ENCODE measurements around the gene FYTTD1.

FYTTD1 gene

GRCh38 chr3:197830967-197831313, 81.3 kb downstream of the FYTTD1 start:
- no peak overlapping the region for H3K27ac ChIP-seq (ENCODE audit: low read length, poor library complexity, severe bottlenecking)
- no peak overlapping the region for H4K91ac ChIP-seq (ENCODE audit: low read length)
- no peak overlapping the region for H2BK15ac ChIP-seq (ENCODE audit: low read depth, poor library complexity, severe bottlenecking)
- DNase-seq: no peak
- no peak overlapping the region for H2BK5ac ChIP-seq (ENCODE audit: low read depth, low read length, poor library complexity, severe bottlenecking)
- no peak overlapping the region for H3K23ac ChIP-seq (ENCODE audit: low read length in 2 of 2)
- no peaks in the 10 kb centered on the region for H3K4me1 ChIP-seq (ENCODE audit: control insufficient read depth, insufficient read depth, low read depth, low read length)
- H3K27me3 ChIP-seq (ENCODE audit: control insufficient read depth in 1 of 2, insufficient read depth in 1 of 2, low read length in 2 of 2): no peaks in the 10 kb centered on the region
- H2BK12ac ChIP-seq (ENCODE audit: low read length in 2 of 2): no peak overlapping the region
- no peak overlapping the region for H2BK120ac ChIP-seq (ENCODE audit: low read depth, low read length)
- no peaks in the 10 kb centered on the region for H3K9me3 ChIP-seq (ENCODE audit: control insufficient read depth, low read length)
- no peak overlapping the region for H3K4ac ChIP-seq (ENCODE audit: low read depth in 1 of 2, low read length in 2 of 2)
- 99% methylated on average over 6 of the region's 8 CpGs for WGBS
- H3K4me2 ChIP-seq (ENCODE audit: low read length, poor library complexity, severe bottlenecking): no peak overlapping the region
- no peak overlapping the region for H2AFZ ChIP-seq (ENCODE audit: low read depth, low read length)
- H3K18ac ChIP-seq (ENCODE audit: low read depth in 1 of 2, low read length in 2 of 2): no peak overlapping the region
- H3K79me1 ChIP-seq (replicated peaks; ENCODE audit: low read length, poor library complexity, severe bottlenecking): peaks cover 13% of the 10 kb centered on the region
- H4K8ac ChIP-seq (ENCODE audit: low read length): no peak overlapping the region
- no peak overlapping the region for H3K14ac ChIP-seq (ENCODE audit: low read length in 2 of 2)
- H3K9ac ChIP-seq (ENCODE audit: low read length): no peak overlapping the region
- H3K36me3 ChIP-seq (ENCODE audit: control insufficient read depth in 1 of 2, insufficient read depth in 2 of 2, low read depth in 1 of 2, low read length in 2 of 2): peaks cover 23 to 92% of the 10 kb centered on the region in 2 experiments
- no peak overlapping the region for H2AK5ac ChIP-seq (ENCODE audit: low read length, severe bottlenecking)
- no peak overlapping the region for H3K4me3 ChIP-seq (ENCODE audit: insufficient read depth in 1 of 2, low read depth in 1 of 2, low read length in 2 of 2)

GRCh38 chr3:197833930-197834715, 84.4 kb downstream of the FYTTD1 start:
- WGBS: 98% methylated on average over 4 of the region's 8 CpGs
- no peak overlapping the region for H2BK5ac ChIP-seq (ENCODE audit: low read depth, low read length, poor library complexity, severe bottlenecking)

GRCh38 chr3:197835509-197835908, 85.8 kb downstream of the FYTTD1 start:
- Histone ChIP-seq H3K4me1 (ENCODE audit: control insufficient read depth, insufficient read depth, low read depth, low read length) (no peaks in the 10 kb centered on the region), H3K9ac (ENCODE audit: low read length) (no peak overlapping the region), H4K8ac (ENCODE audit: low read length) (no peak overlapping the region), H2BK5ac (ENCODE audit: low read depth, low read length, poor library complexity, severe bottlenecking) (no peak overlapping the region), H3K79me1 (replicated peaks; ENCODE audit: low read length, poor library complexity, severe bottlenecking) (peaks cover 11% of the 10 kb centered on the region), H3K27me3 (ENCODE audit: control insufficient read depth in 1 of 2, insufficient read depth in 1 of 2, low read length in 2 of 2) (no peaks in the 10 kb centered on the region), H3K23ac (ENCODE audit: low read length in 2 of 2) (no peak overlapping the region), H2BK120ac (ENCODE audit: low read depth, low read length) (no peak overlapping the region), H2BK12ac (ENCODE audit: low read length in 2 of 2) (no peak overlapping the region), H3K4me2 (ENCODE audit: low read length, poor library complexity, severe bottlenecking) (no peak overlapping the region), H3K14ac (ENCODE audit: low read length in 2 of 2) (no peak overlapping the region), H3K4me3 (ENCODE audit: insufficient read depth in 1 of 2, low read depth in 1 of 2, low read length in 2 of 2) (no peak overlapping the region), H2AFZ (ENCODE audit: low read depth, low read length) (no peak overlapping the region), H3K9me3 (ENCODE audit: control insufficient read depth, low read length) (no peaks in the 10 kb centered on the region), H3K27ac (ENCODE audit: low read length, poor library complexity, severe bottlenecking) (no peak overlapping the region), H2BK15ac (ENCODE audit: low read depth, poor library complexity, severe bottlenecking) (no peak overlapping the region), H4K91ac (ENCODE audit: low read length) (no peak overlapping the region), H3K18ac (ENCODE audit: low read depth in 1 of 2, low read length in 2 of 2) (no peak overlapping the region), H3K4ac (ENCODE audit: low read depth in 1 of 2, low read length in 2 of 2) (no peak overlapping the region), H3K36me3 (ENCODE audit: control insufficient read depth in 1 of 2, insufficient read depth in 2 of 2, low read depth in 1 of 2, low read length in 2 of 2) (peaks cover 24 to 92% of the 10 kb centered on the region in 2 experiments), H2AK5ac (ENCODE audit: low read length, severe bottlenecking) (no peak overlapping the region)
- WGBS: 100% methylated on average over 2 of the region's 5 CpGs
- DNase-seq: no peak

More at GRCh38 chr3:197833930-197834715, 84.4 kb downstream of the FYTTD1 start:
- Histone ChIP-seq H2BK12ac (ENCODE audit: low read length in 2 of 2) (no peak overlapping the region), H3K36me3 (ENCODE audit: control insufficient read depth in 1 of 2, insufficient read depth in 2 of 2, low read depth in 1 of 2, low read length in 2 of 2) (peaks cover 20 to 92% of the 10 kb centered on the region in 2 experiments), H2AK5ac (ENCODE audit: low read length, severe bottlenecking) (no peak overlapping the region), H3K79me1 (replicated peaks; ENCODE audit: low read length, poor library complexity, severe bottlenecking) (peaks cover 13% of the 10 kb centered on the region), H3K18ac (ENCODE audit: low read depth in 1 of 2, low read length in 2 of 2) (no peak overlapping the region), H3K4ac (ENCODE audit: low read depth in 1 of 2, low read length in 2 of 2) (no peak overlapping the region), H3K27me3 (ENCODE audit: control insufficient read depth in 1 of 2, insufficient read depth in 1 of 2, low read length in 2 of 2) (no peaks in the 10 kb centered on the region), H3K9ac (ENCODE audit: low read length) (no peak overlapping the region), H3K4me3 (ENCODE audit: insufficient read depth in 1 of 2, low read depth in 1 of 2, low read length in 2 of 2) (no peak overlapping the region), H2BK120ac (ENCODE audit: low read depth, low read length) (no peak overlapping the region), H3K23ac (ENCODE audit: low read length in 2 of 2) (no peak overlapping the region), H4K91ac (ENCODE audit: low read length) (no peak overlapping the region), H3K9me3 (ENCODE audit: control insufficient read depth, low read length) (no peaks in the 10 kb centered on the region), H2BK15ac (ENCODE audit: low read depth, poor library complexity, severe bottlenecking) (no peak overlapping the region), H4K8ac (ENCODE audit: low read length) (no peak overlapping the region), H3K14ac (ENCODE audit: low read length in 2 of 2) (no peak overlapping the region), H3K4me1 (ENCODE audit: control insufficient read depth, insufficient read depth, low read depth, low read length) (no peaks in the 10 kb centered on the region), H3K4me2 (ENCODE audit: low read length, poor library complexity, severe bottlenecking) (no peak overlapping the region), H3K27ac (ENCODE audit: low read length, poor library complexity, severe bottlenecking) (no peak overlapping the region), H2AFZ (ENCODE audit: low read depth, low read length) (no peak overlapping the region)
- no peak for DNase-seq

GRCh38 chr3:197836244-197836643, 86.6 kb downstream of the FYTTD1 start:
- Histone ChIP-seq H3K23ac (ENCODE audit: low read length in 2 of 2) (no peak overlapping the region), H3K4me2 (ENCODE audit: low read length, poor library complexity, severe bottlenecking) (no peak overlapping the region), H3K4me1 (ENCODE audit: control insufficient read depth, insufficient read depth, low read depth, low read length) (no peaks in the 10 kb centered on the region), H3K9me3 (ENCODE audit: control insufficient read depth, low read length) (no peaks in the 10 kb centered on the region), H3K4me3 (ENCODE audit: insufficient read depth in 1 of 2, low read depth in 1 of 2, low read length in 2 of 2) (no peak overlapping the region), H3K27ac (ENCODE audit: low read length, poor library complexity, severe bottlenecking) (no peak overlapping the region), H2BK5ac (ENCODE audit: low read depth, low read length, poor library complexity, severe bottlenecking) (no peak overlapping the region), H3K79me1 (replicated peaks; ENCODE audit: low read length, poor library complexity, severe bottlenecking) (peaks cover 12% of the 10 kb centered on the region), H3K27me3 (ENCODE audit: control insufficient read depth in 1 of 2, insufficient read depth in 1 of 2, low read length in 2 of 2) (no peaks in the 10 kb centered on the region), H3K9ac (ENCODE audit: low read length) (no peak overlapping the region), H3K36me3 (ENCODE audit: control insufficient read depth in 1 of 2, insufficient read depth in 2 of 2, low read depth in 1 of 2, low read length in 2 of 2) (peaks cover 25 to 92% of the 10 kb centered on the region in 2 experiments), H3K14ac (ENCODE audit: low read length in 2 of 2) (no peak overlapping the region), H2BK12ac (ENCODE audit: low read length in 2 of 2) (no peak overlapping the region), H3K4ac (ENCODE audit: low read depth in 1 of 2, low read length in 2 of 2) (no peak overlapping the region), H2BK120ac (ENCODE audit: low read depth, low read length) (no peak overlapping the region), H2BK15ac (ENCODE audit: low read depth, poor library complexity, severe bottlenecking) (no peak overlapping the region), H2AFZ (ENCODE audit: low read depth, low read length) (no peak overlapping the region), H4K91ac (ENCODE audit: low read length) (no peak overlapping the region), H2AK5ac (ENCODE audit: low read length, severe bottlenecking) (no peak overlapping the region), H3K18ac (ENCODE audit: low read depth in 1 of 2, low read length in 2 of 2) (no peak overlapping the region), H4K8ac (ENCODE audit: low read length) (no peak overlapping the region)
- no peak for DNase-seq
